ENCODE results near the gene DUSP16.
"Not testable (repeated sequence)": the region's sequence is repeated elsewhere in the genome, so short reads cannot be mapped to it uniquely, and the experiment has no call there.

The DUSP16 gene

GRCh38 chr12:12491606-12492005, 71.1 kb downstream of the DUSP16 start:
- DNase-seq, result no peak

GRCh38 chr12:12488823-12489550, 73.7 kb downstream of the DUSP16 start:
- no peak for DNase-seq

GRCh38 chr12:12488296-12488695, 74.4 kb downstream of the DUSP16 start:
- DNase-seq, result no peak

- DNase-seq, result no peak
These were observed 75.2 kb downstream of the DUSP16 start for GRCh38 chr12:12487490-12487889.

- DNase-seq, result no peak
These were observed 75.9 kb downstream of the DUSP16 start for GRCh38 chr12:12486661-12487240.

- DNase-seq, result no peak
These were observed 79.2 kb downstream of the DUSP16 start for GRCh38 chr12:12483438-12483837.

GRCh38 chr12:12482959-12483358, 79.7 kb downstream of the DUSP16 start:
- DNase-seq, result no peak

- DNase-seq, result no peak
These were observed 80.4 kb downstream of the DUSP16 start for GRCh38 chr12:12482150-12482761.

- no peak for DNase-seq
These were observed 81.0 kb downstream of the DUSP16 start for GRCh38 chr12:12481631-12482030.

- DNase-seq, result no peak
These were observed 82.6 kb downstream of the DUSP16 start for GRCh38 chr12:12480074-12480473.

- DNase-seq, result no peak
These were observed 85.2 kb downstream of the DUSP16 start for GRCh38 chr12:12477532-12477890.

- DNase-seq, result no peak
These were observed 85.7 kb downstream of the DUSP16 start for GRCh38 chr12:12476857-12477531.

- peak; percentile 66 for DNase-seq
These were observed 87.5 kb downstream of the DUSP16 start for GRCh38 chr12:12474931-12475795.

GRCh38 chr12:12474471-12474928, 88.2 kb downstream of the DUSP16 start:
- DNase-seq, result peak; percentile 68

- DNase-seq, result no peak
These were observed 89.4 kb downstream of the DUSP16 start for GRCh38 chr12:12473223-12473622.

- not testable (repeated sequence) for DNase-seq
These were observed 90.4 kb downstream of the DUSP16 start for GRCh38 chr12:12471982-12472961.

GRCh38 chr12:12470751-12471306, 91.8 kb downstream of the DUSP16 start:
- DNase-seq, result no peak

- no peak for DNase-seq
These were observed 93.3 kb downstream of the DUSP16 start for GRCh38 chr12:12469386-12469785.

- DNase-seq, result no peak
These were observed 94.1 kb downstream of the DUSP16 start for GRCh38 chr12:12468575-12468974.

GRCh38 chr12:12467688-12468261, 94.9 kb downstream of the DUSP16 start:
- peak; percentile 65 for DNase-seq

GRCh38 chr12:12467264-12467663, 95.4 kb downstream of the DUSP16 start:
- DNase-seq, result no peak
